Measurements from ENCODE around the gene PXYLP1.
A peak's percentile ranks its signal among the peaks of the same experiment; 100 is the strongest.

- TF ChIP-seq POLR2A (IDR thresholded peaks at IDR 0.05) (no peak), CTCF (IDR thresholded peaks at IDR 0.05) (peak in 1 of 4 experiments; percentile 16)
These were observed 70.9 kb downstream of the PXYLP1 start for GRCh38 chr3:141302364-141303141.

All from uterus (tissue), 2 donors.